DMS114 treated with DMSO at 0.1 percent for 48 hours (cell line): ENCODE data around the gene PRKCH.
"Not testable (repeated sequence)": the region's sequence is repeated elsewhere in the genome, so short reads cannot be mapped to it uniquely, and the experiment has no call there.

ENCODE experiments used
- DNase-seq: peaks from one replicate; lab custom pipeline; 2025; ENCODE audit not compliant: unreplicated experiment; lab: John Stamatoyannopoulos, UW

PRKCH gene

DNA sequence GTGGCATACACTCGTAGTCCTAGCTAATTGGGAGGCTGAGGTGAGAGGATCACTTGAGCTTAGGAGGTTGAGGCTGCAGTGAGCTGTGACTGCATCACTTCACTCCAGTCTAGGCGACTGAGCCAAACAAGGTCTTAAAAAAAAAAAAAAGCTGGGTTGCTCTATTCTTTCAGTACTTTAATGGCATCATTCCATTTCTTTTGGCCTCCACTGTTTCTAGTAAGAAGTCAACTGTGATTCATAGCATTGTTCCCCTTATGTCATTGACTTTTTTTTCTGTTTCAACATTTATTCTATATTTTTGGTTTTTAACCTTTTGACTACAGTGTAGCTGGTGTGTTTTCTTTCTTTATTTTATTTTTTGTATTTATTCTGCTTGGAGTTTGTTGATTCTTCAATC, 16.7 kb upstream of the PRKCH start:
- no peak for DNase-seq

- no peak for DNase-seq
Observed at GRCh38 chr14:61308198-61308597, 13.2 kb upstream of the PRKCH start.

DNA sequence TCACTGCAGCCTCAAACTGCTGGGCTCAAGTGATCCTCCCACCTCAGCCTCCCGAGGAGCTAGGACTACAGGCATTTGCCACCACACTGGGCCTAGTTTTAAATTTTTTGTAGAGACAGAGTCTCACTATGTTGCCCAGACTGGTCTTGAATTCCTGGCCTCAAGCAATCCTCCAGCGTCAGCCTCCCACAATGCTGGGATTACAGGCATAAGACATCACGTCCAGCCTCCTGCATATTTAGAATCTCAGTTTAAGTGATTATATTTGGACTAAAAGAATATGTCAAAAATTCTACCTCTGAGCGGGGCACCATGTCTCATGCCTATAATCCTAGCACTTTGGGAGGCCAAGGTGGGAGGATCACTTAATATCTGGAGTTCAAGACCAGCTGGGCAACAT, 12.7 kb upstream of the PRKCH start:
- not testable (repeated sequence) for DNase-seq

- no peak for DNase-seq
Observed at GRCh38 chr14:61315313-61315712, 6.1 kb upstream of the PRKCH start.

DNA sequence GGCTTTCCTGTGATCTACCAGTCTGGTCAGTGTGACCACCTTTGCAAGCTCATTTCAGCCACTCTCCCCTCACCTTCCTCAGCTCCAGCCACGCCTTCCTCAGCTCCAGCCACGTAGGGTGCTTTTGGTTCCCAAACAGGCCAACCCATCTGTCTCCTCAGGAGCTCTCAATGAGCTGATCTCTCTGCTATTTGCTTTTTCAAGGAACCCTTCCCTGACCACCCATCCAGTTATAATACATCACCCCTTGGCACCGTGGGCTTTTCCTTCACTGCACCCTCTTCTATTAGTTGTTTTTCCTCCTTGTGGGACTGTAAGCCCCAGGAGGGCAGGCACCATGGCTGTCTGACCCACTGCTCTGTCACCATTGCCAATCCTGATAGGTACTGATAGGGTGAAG, 2.3 kb upstream of the PRKCH start:
- DNase-seq: no peak

DNA sequence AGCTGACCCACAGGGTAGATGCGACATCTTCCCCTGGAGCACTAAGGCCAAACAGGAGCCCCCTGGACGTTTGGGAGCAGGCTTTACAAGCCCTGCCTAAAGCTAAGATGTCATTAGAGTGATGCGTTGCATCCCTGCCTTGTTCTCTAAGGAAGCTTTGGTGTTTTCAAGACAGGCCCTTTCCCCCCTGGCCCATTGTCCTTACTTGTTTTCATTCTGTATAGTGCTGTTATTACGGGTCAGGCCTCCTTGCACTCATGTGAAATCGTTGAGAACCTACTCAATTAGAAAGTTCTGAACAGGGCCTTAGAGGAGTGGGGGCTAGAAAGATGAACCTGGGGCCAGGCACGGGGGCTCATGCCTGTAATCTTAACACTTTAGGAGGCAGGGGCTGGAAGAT, 1.7 kb upstream of the PRKCH start:
- DNase-seq: no peak

- DNase-seq: not testable (repeated sequence)
Observed at GRCh38 chr14:61320170-61320569, 1.2 kb upstream of the PRKCH start.

DNA sequence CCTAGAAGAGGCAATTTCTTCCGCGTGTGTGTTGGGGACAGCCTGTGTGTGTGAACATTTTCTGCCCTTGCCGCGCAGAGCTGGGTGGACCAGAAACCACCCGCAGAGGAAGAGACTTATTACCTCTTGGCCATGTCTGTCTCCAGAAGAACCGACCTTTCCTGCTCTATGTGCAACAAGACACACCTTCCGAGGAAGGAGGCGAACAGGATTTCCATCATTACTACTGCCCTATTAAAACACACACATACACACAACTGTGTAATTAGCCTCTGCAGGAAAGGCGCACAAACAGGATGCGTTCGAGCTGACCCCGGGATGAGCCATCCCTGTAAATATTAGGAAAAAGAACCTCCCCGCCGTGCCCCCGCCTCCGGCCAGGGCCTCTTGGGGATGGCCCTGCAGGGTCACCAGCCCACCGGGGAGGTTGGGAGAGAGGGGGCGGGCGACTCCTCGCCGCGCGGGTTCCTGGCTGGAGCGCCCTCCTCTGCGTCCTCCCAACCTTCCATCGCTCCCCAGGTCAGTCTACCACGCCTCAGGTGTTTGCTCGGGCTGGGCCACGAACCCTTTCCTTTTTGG, 484 bp upstream of the PRKCH start:
- no peak for DNase-seq

- DNase-seq: no peak
Observed at GRCh38 chr14:61322011-61322798, 826 bp downstream of the PRKCH start.

DNA sequence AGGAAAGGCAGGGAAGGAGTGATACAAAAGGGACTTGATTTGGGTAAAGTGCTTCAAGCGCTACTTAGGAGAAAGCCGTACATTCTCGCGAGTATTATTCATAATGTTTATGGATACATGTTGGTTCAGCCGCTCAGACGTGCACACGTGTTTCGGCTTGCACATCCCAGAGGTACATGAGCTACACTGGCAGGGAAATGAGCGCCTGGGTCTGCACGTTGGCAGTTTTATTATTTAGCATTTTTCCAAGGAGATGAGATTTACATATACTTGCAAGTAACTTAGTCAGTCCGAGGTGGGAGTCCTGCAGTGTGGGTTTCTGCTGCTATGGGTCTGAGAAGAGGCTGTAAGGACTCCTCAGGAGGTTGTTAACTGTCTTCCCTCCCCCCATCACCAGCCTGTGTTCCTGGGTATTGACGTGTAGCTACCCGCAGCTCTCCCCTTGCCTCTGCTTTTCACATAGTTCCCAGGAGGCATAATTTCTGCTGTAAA, 1.5 kb downstream of the PRKCH start:
- DNase-seq: no peak

DNA sequence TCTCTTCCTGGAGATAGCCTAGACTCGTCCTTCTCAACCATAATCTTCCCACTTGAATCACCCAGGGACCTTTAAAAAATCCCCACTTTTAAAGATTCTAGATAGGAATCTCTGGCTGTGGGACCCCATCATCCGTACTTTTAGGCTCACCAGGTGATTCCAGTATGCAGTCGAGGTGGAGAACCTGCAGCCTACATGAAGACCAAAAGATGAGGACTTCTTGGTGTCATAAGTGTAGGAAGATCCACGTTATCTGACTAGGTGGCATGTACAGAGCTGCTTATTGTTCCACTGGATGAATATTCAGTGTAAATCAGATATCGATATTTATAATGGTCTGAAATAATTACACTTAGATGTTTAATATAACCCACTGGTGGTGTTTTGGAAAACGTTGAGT, 2.6 kb downstream of the PRKCH start:
- DNase-seq: no peak

- DNase-seq: no peak
Observed at GRCh38 chr14:61325166-61325565, 3.8 kb downstream of the PRKCH start.

- DNase-seq: no peak
Observed at GRCh38 chr14:61326146-61326545, 4.8 kb downstream of the PRKCH start.

- no peak for DNase-seq
Observed at GRCh38 chr14:61326847-61327246, 5.5 kb downstream of the PRKCH start.

GRCh38 chr14:61328626-61329262, 7.4 kb downstream of the PRKCH start:
- no peak for DNase-seq

DNA sequence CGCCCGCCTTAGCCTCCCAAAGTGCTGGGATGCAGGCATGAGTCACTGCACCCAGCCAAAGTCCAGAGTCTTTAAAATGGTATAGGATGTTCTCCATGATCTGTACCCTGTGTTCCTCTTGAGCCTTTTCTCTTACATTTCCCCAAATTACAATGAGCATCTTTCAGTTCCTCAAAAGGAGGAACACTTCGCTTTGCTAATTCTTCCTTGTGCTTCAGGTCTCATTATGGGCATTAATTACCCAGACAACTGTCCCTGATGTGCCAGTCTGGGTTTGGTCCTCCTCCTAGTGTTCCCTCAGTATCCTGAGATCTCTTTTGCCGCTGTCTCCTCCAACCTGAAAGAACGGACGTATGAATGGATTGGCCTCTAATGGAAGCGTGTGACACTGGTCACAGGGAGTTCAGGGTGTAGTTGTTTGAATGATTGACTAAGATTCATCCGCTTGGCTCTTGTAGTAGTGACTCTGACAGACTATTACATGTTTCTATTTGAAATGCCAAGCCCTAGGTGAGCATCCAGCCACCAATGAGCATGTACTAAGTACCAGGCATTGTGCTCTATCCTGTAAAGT, 8.2 kb downstream of the PRKCH start:
- DNase-seq: no peak

GRCh38 chr14:61330511-61330910, 9.1 kb downstream of the PRKCH start:
- DNase-seq: no peak

- DNase-seq: no peak
Observed at GRCh38 chr14:61331992-61332657, 10.7 kb downstream of the PRKCH start.

DNA sequence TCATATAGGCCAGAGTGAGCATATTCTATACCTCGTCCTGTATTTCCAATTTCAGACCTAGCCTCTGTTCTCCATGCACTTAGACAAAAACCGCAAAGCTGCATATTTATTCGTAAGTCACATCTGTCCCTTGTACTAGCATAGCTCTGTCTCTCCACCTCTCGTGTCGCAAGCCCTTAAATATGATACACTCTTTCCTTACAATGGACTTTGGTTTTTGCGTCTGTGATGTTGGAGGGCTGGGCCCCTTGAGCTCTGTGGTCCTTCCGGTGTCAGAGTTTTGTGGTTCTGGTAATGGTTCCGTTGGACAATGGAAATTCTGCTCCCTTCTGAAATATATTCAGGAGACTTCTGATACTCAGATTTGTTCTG, 11.3 kb downstream of the PRKCH start:
- no peak for DNase-seq

- DNase-seq: no peak
Observed at GRCh38 chr14:61333087-61333486, 11.7 kb downstream of the PRKCH start.

- DNase-seq: no peak
Observed at GRCh38 chr14:61334197-61334701, 12.9 kb downstream of the PRKCH start.
